Measurements from ENCODE around the gene SMAD7. TPM values are rescaled to one million over a fixed set of nuclear protein-coding genes. Genes with fewer than 3 reads are reported as not detected.
A peak's percentile ranks its signal among the peaks of the same experiment; 100 is the strongest.

SMAD7 gene
- total RNA-seq, 4 donors from 2014 or later: 19.6 to 23.9 (median 20.7) TPM

- WGBS, 2 donors: 91 to 95% methylated on average over 34 of the region's 34 CpGs
- peak in 1 of 2 donors; percentile 84 for DNase-seq (ENCODE audit: low spot score in 2 of 2)
- no peak for TF ChIP-seq CTCF (IDR thresholded peaks at IDR 0.05)
- no peak for TF ChIP-seq POLR2A (IDR thresholded peaks at IDR 0.05)
- H3K4me3 ChIP-seq (ENCODE audit: low read depth, poor library complexity, severe bottlenecking): no peak overlapping the region
- intact Hi-C loops (cut with DNase I; ENCODE audit: low total_unique reads): no loop called here
Measured at GRCh38 chr18:48921305-48922225, 29.2 kb downstream of the SMAD7 start.

DNA sequence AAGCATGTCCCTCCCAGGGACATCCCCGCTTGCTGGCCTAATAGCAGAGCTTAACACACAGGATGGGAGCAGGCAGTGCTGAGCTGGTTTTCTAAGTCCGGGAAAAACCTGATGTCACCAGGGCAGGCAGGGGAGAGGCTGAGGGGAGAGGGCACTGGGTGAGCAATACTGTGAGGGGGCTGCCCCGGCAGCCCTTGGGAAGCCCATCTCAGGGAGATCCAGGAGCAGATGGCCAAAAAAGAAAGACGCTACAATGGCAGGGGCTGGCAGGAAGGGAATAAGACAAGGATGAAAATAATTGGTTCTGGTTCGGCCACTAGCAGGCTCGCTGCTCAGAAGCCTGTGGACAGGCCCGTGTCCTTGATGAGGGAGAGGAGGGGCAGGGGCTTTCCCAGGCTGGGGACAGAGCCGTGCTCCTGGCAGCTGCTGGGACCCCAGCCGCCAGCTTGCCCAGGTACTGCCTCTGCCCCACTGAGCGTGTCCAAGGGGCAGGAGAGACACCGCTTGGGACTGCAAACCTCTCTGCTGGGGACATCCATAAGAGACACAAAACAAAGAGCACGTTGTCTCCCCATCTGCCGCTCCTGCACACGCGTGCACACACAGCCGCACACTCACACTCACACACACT, 30.2 kb downstream of the SMAD7 start:
- WGBS, 2 donors: 86 to 91% methylated on average over 15 to 16 of the region's 16 CpGs
- H3K4me3 ChIP-seq (ENCODE audit: low read depth, poor library complexity, severe bottlenecking): no peak overlapping the region
- intact Hi-C loops (cut with DNase I; ENCODE audit: low total_unique reads): no loop called here
- no peak for TF ChIP-seq POLR2A (IDR thresholded peaks at IDR 0.05)
- TF ChIP-seq CTCF (IDR thresholded peaks at IDR 0.05): no peak
- DNase-seq (ENCODE audit: low spot score in 2 of 2): peak in 1 of 2 donors; percentile 56

- H3K4me3 ChIP-seq (ENCODE audit: low read depth, poor library complexity, severe bottlenecking): no peak overlapping the region
- WGBS, 2 donors: 74 to 79% methylated on average over 3 of the region's 3 CpGs
- TF ChIP-seq POLR2A (IDR thresholded peaks at IDR 0.05): no peak
- TF ChIP-seq CTCF (IDR thresholded peaks at IDR 0.05): no peak
- intact Hi-C loops (cut with DNase I; ENCODE audit: low total_unique reads): no loop called here
- peak in 1 of 2 donors; percentile 39 for DNase-seq (ENCODE audit: low spot score in 2 of 2)
Measured at GRCh38 chr18:48919547-48919946, 31.2 kb downstream of the SMAD7 start.

GRCh38 chr18:48918660-48919456, 31.9 kb downstream of the SMAD7 start:
- WGBS, 2 donors: 95 to 97% methylated on average over 9 of the region's 9 CpGs
- DNase-seq (ENCODE audit: low spot score in 2 of 2): peak in 1 of 2 donors; percentile 42
- intact Hi-C loops (cut with DNase I; ENCODE audit: low total_unique reads): no loop called here
- no peak overlapping the region for H3K4me3 ChIP-seq (ENCODE audit: low read depth, poor library complexity, severe bottlenecking)
- TF ChIP-seq CTCF (IDR thresholded peaks at IDR 0.05): no peak
- no peak for TF ChIP-seq POLR2A (IDR thresholded peaks at IDR 0.05)

GRCh38 chr18:48917579-48918517, 32.9 kb downstream of the SMAD7 start:
- TF ChIP-seq CTCF (IDR thresholded peaks at IDR 0.05) (no peak), POLR2A (IDR thresholded peaks at IDR 0.05) (no peak)
- 81 to 83% methylated on average over 26 of the region's 26 CpGs for WGBS, 2 donors
- peak in 1 of 2 donors; percentile 84 for DNase-seq (ENCODE audit: low spot score in 2 of 2)
- intact Hi-C loops (cut with DNase I; ENCODE audit: low total_unique reads): no loop called here
- H3K4me3 ChIP-seq (ENCODE audit: low read depth, poor library complexity, severe bottlenecking): no peak overlapping the region

All from lower leg skin (tissue), 4 donors.